Stimulated activated CD4-positive, alpha-beta T cell treated with anti-CD3 and anti-CD28 coated beads, Interleukin-1b, Interleukin-23, amount 100 ng/mL, for 1 hour (primary cell): ENCODE measurements around the gene MFAP4.
"Not testable (repeated sequence)": the region's sequence is repeated elsewhere in the genome, so short reads cannot be mapped to it uniquely, and the experiment has no call there.

Experiments
- DNase-seq, 2 donors: peaks; one replicate each; pipeline ENCODE4 v3.0.0-alpha.2; 2020; ENCODE audit warnings: low read depth in 2 of 2

Gene MFAP4

DNA sequence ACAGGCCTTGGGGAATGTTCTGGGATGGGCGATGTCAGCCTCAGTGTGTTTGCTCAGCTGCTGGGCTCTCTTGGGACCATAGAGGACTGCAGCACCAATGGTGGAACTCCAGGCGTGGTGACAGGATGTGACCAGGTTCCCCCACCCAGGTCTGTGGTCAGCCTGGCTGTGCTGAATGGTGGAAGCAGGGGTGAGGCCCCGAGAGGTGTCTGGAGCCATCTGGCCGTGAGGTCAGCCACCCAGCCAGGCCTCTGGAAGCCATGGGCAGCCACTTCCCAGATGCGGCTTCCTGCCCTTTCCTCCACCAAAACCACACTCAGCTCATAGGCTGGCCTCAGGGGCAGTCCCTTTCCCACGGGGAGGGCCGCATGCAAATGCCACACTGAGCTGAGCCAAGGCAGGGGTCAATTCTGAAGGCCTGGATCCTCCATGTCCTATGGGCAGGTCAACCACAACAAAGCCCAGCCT, 16.5 kb downstream of the MFAP4 start:
- DNase-seq, result no peak

DNA sequence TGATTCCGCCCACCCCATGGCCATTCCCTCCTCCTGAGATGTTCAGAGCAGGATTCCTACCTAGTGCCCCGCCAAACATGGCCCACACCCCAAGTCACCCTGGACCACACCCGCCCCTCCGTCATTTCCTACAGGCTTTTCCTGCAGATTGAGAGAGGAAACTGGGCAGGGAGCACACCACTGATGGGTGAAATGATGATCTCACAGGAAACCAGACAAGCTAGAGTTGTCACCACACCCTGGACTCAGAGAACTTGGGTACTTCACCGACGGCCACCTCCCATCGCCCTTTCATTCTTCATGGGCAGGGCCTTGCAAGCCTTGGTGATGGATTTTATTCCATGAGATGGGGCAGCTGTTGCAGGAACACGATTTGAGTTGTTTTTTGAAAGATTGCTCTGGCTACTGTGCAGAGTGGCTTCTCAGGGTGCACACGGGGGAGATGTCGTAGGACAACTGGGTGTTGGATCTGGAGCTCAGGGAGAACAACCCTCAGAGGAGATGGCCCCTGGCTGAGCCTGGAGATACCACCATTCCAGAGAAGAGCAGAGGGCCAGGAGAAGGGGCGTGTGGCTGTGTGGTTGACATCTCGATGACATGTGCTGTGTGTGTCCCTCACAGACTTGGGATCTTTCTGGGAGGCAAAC, 17.0 kb downstream of the MFAP4 start:
- no peak for DNase-seq

DNA sequence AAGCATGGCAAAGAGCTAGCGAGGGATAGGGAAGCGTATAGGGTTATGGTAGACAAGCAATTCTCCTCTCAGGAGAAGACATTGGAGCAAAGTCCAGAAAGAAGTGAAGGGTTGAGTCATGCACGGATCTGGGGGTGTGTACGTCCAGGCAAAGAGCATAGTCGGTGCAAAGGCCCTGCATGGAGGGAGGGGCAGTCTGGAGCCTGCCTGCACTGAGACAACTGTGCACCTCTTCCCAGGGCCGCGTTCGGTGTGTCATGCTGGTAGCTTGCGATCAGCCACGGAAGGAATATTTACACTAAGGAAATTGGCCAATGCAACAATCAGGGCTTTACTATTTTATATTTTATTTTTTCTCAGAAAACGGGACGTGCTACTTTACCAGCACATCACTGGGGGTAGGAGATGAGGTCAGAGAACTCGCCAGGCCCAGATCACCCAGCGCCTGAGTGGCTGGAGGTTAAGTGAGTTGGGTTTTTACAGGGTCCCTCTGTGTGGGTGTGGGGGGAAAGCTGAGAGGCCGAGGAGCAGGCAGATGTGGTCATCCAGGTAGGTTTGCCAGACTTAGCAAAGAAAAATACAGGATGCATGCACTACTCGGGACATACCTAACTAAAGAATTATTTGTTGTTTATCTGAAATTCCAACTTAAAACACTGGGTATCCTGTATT, 17.7 kb downstream of the MFAP4 start:
- no peak for DNase-seq

DNA sequence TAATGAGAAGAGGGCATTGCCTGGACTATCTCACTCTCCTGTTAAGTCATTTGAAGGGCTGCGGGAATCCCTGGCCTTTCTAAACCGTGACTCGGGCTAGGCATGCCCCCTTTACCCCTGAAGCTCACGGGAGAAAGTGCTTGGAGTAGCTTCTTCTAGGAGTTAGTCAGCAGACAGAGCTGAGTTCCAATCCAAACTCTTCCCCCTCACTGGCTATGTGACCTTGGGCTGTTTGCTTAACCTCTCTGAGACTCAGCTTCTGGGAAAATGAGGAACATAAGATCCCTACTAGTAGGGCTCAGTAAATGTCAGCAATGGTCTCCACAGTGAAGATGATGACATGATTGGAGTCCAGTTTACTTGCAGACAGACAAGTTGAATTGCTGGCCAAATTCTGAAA, 18.8 kb downstream of the MFAP4 start:
- no peak for DNase-seq

DNA sequence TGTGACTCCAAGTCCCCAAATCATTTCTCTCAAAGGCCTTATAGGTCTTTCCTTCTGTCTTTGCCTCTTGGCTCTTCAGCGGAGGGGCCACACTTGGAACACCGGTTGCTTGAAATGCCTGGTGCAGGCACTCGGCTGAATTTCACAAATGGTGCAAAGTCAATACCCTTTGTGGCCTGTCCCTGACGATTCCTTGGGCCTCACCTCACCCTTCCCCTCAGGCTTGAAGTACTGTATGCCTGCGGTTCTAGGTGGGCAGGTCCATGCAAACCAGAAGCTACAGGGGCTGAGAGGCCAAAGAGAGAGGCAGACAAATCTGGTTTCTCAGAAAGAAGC, 20.4 kb downstream of the MFAP4 start:
- DNase-seq, result no peak

DNA sequence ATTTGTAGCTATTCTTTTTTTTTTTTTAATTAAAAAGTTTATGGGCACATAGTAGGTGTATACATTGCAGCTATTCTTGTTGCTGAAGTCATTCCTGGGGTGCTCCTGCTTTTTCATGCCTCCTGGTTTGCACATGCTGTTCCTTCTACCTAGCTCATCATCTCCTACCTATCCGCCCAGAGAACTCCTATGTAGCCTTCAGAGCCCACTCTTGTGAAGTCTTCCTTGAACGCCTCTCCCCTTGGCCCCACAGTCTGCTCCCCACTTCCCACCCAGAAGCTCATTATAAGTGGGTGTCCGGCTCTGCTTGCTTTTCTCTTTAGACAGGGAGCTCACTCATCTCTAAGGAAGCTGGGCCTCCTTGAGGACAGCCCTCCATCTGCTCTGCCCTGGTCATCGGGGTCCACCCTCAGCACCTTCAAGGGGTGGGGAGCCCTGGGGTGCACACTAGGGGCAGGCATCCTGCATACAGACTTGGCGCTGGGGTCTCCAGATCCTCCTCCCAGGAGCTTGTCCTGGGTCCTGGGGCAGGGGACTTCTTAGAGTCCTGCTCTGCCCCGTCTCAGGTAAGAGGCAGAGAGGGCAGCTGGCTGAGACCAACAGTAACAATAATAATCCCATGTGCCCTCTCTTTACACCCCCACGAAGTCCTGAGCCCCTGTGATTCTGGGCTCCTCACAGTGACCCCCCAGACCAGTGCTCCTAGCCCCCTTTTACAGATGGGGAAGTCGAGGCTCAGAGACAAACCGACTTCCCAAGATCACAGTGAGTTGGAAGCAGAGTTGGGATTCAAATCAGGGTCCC, 21.0 kb downstream of the MFAP4 start:
- no peak for DNase-seq

DNA sequence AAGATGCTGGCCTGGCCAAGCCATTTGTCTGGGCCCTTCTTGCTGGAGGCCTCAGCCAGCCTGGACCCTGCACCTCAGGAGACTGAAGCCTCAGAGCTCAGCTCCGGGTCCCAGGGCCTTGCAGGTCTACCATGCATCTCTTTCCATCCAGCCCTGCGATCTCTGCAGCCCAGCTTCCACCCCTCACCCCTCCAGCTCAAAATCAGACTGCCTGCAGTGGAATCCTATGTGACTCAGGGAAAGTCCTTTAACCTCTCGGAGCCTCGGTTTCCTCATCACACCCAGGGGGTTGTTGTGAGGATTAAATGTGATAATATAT, 21.5 kb downstream of the MFAP4 start:
- DNase-seq, result no peak

DNA sequence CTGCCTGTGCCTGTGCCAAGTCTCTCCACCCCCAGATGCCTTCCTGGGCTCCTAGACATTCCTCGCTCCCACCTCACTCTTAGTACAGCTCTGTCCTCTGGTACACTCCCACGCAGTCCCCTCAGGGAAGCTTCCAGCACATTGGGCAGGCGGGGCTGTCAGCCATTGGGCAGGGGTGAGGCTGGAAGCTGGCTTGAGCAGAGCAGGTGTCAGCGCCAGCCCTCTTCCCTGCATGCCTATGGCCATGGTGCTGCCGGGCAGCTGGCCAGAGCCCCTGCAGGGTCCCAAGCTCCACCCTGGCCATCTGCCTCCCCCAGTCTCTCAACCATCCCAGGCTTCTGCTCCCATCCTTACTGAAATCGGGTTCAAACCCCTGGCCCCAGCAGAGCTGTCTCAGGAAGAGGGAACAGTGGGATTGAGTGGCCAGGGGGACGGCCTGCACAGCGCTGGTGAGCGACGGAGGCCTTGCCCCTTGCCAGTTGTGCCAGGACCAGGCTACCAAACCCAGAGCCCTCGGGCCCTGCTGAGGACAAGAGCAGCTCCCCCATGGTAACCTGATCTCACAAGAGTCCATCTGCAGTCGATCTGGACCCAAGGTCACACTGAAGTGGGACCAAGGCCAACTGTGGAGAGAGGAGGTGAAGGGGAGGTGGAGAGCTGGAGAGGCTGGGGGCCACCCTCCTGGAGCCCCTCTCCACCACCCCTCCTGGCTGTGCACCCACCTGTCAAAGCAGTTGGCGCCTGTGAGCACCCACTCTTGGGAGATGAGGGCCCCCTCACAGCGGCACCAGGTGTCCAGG, 22.1 kb downstream of the MFAP4 start:
- DNase-seq, result no peak

DNA sequence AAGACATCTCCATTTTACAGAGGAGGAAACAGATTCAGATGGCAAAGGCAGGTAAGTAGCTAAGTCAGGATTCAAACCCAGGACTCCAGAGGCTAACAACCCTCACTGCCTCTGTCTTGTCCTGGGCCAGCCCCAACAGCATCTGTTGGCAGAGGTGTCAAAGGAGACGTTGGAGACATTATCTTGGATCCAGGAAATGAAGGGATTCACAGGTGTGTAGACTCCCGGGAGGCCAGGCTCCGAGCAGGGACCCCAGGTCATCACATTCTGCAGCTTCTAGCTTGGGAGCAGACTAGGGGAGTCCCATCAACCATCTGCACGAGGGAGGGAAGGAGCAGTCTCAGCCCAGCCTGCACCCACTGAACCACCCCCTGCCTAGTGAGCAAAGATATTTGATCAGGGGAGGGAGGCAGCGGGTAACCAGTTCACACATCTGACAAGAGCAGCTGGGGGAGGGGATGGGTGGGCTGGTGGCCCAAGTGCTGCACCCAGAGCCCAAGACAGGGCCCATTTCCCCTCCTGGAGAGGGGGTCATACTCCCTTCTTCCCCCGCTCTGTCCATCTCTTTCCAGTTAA, 23.4 kb downstream of the MFAP4 start:
- no peak for DNase-seq

DNA sequence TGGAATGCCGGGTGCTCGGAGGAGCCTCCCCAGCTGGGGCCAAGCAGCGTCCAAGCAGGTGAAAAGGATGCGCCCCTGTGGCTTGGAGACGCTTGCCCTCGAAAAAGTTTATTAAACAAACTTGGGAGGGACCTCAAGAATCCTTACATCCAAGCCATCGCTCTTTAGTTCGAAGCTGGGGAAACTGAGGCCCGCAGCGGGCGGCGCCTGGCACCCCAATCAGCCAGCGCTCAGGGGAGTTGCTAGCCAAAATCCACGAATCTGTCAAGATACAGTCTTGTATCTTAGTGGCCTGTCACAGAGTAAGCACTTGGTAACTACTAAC, 23.9 kb downstream of the MFAP4 start:
- no peak for DNase-seq

DNA sequence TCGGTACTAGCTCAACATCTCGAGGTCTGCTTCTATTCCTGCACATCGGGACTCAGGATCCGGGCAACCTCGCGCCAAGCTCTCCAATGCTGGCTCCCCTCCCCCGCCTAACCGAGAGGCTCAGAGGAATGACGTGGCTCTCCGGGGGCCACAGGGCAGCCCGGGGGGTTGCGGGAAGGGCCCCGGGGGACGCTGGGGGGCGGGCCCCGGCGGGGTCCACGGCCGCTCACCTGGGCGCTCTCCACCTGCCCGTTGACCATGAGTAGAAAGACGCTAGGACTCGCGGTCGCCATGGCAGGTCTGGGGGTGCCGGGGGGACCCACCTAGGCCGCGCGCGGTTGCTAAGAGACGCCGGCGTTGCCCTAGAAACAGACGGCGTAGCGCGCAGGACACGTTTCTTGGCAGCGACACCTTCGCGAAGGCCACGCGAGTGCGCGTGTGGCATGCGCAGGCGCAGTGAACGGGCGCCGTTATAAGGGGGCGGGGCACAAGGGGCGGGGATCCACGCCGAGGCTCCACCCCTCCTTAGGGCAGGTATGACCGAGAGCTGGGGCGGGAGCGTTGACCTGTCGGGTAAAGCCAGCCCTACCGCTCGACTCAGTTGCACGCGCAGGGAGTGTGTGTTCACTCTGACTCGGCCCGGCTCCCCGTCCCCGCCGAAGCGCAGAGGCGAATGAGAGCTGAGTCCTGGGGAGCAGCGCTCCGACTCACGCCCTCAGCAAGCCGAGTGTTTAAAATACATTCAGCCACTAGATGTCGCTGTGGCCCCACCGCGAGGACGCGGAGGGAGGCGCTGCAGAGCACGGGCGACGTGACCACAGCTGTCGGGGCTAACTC, 24.5 kb downstream of the MFAP4 start, which contains the start of gene B9D1:
TSS of gene B9D1 (minus strand) at position 447 of the 837 bp plus-strand sequence. CDS start at position 293, 154 bp downstream.
- peak; percentile 88 to 91 for DNase-seq

DNA sequence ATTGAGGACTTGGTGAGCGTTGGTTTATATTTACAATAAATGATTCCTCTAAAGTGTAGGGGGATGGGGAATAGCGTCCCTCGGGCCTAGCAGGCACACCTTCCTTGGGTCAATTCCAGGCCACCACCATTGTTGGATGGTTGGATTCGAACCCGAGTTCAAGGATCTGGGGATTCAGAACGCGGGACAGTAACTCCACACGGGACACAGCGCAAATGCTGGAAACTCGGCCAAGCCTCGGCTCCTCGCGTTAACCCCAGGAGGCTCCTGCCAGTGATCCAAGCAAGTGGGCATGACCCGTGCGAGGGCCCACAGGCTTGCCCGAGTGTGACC, 25.1 kb downstream of the MFAP4 start:
- no peak for DNase-seq

DNA sequence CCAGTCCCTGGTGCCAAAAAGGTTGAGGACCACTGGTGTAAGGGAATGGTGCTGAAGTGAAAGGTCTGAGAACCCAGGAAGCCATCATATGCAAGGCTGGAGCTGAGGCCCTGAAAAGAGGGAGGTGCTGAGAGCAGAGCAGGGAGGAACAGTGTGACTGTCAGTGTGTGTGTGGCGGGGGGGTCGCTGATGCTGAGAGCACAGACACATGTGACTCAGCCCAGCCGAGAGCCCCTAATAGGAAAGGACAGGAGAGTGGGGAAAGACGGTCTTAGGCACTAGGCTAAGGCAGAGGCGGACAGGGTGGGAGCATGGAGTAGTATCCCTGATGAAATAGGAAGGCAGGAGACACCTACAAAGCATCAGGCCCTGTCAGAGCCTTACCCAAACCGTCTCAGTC, 25.7 kb downstream of the MFAP4 start:
- no peak for DNase-seq

DNA sequence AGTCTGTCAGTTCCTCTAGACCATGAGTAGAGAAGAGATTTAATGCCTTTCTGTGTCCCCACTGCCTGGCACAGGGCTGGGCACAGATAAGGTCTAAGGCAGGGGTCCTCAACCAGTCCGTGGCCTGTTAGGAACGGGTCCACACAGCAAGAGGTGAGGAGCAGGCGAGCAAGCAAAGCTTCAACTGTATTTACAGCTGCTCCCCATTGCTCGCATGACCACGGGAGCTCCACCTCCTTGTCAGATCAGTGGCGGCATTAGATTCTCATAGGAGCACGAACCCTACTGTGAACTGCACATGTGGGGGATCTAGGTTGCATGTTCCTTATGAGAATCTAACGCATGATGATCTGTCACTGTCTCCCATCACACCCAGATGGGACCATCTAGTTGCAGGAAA, 26.2 kb downstream of the MFAP4 start:
- no peak for DNase-seq

DNA sequence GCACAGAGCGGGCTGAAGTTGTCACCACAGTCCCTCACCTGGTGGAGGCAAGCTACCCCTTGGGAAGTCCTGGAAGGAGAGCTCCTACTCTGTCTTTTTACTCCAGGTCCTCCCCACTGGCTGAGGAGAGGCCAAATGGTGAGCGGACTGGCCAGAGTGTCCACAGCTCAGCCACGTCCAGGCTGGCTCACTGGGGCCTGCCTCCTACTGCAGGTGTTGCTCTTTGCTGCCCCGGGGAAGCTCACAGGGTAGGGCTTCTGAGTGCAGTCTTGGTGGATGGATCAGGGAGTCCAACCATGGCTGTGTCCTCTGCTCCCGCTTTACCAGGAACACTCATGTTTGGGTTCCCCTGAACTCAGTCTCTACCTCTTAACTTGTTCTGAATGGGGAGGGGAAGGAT, 27.1 kb downstream of the MFAP4 start:
- no peak for DNase-seq

DNA sequence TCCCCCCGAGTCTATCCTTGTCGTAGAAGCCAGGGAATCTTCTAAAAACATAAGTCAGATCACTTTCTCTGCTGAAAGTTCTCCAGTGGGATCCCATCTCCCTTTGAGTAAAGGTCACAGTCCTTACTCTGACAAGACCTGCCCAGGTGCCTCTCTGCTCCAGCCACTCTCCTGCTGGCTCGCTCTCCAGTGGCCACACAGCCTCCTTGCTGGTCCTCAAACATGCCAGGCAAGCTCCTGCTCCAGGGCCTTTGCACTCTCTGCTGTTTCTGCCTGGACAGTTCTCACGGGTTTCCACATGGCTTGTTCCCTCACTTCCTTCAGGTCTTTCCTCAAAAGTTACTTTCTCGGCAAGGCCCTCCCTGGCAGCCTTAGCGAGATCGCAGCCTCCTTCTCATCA, 27.8 kb downstream of the MFAP4 start:
- no peak for DNase-seq

DNA sequence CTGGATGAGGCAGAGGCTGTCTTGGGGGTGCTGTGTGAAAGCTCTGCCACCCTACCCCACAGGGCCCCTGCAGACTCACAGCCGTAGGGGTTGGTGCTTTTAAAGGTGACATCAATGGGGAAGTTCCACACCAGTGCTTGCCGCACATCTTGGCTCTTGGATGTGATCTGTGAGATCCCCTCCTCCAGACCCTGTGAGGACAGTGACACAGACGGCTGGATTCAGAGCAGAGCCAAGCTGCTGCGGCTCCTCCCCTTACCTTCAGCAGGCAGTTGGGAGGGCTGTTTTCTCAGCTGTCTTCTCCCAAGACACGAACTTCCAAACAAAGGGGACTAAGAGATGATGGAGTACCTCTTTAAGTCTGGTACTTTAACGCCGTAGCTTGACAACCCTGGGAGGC, 29.2 kb downstream of the MFAP4 start:
- DNase-seq, result no peak

DNA sequence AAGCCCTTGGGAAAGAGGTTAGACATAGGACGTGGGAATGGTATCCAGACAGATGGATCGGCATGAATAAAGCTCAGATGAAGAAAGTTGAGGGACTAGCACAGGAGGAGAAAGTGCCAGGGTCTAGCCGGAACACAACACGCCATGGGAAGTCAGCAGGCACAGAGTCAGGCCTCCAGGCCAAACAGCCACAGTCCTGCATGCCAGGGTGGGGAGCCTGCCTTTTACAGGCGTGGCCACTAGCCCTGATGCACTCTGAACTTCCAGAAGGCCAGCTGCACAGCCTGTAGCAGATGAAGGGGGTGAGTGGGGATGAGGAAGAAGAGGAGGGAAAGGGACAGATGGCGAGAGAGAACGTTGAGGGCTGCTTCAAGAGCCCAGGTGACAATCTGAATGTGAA, 29.6 kb downstream of the MFAP4 start:
- DNase-seq, result no peak

DNA sequence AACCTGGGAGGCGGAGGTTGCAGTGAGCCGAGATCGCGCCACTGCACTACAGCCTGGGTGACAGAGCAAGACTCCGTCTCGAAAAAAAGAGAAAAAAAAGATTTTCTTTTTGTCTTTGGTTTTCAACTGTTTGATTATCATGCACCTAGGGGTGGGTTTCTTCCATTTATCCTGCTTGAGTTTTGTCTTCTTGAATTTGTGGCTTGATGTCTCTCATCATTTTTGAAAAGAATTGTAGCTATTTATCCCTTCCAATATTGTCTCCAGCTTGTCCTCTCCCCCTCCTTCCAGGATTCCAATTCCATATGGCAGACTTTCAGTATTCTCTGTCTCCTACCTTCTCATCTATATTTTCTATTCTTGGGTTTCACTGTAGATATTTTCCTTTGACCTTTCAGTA, 32.2 kb downstream of the MFAP4 start:
- DNase-seq, result no peak

DNA sequence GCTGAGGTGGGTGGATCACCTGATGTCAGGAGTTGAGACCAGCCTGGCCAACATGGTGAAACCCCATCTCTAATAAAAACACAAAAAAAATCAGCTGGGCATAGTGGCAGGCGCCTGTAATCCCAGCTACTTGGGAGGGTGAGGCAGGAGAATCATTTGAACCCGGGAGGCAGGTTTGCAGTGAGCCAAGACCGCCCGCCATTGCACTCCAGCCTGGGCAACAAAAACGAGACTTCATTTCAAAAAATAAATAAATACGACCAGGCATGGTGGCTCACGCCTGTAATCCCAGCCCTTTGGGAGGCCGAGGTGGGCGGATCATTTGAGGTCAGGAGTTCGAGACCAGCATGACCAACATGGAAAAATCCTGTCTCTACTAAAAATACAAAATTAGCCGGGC, 33.6 kb downstream of the MFAP4 start:
- DNase-seq, result not testable (repeated sequence)

DNA sequence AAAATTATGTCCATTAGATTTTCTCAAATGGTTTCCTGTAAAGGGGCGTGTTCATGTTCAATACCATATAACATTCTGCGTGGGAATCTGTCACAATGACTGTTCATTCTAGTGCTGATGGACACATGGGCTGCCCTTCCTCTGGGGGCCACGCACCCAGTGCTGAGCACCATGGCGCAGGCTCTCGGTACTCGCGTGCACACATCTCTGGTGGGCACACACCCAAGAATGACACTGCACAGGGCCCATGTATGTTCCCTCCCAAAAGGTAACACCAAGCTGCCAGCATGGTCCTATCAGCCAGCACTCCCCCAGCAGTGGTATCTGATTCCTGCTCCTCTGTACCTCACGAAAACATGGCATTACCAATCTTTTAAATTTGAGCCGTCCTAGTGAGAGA, 38.2 kb downstream of the MFAP4 start:
- no peak for DNase-seq
